GM18867 (cell line): Measurements from ENCODE around the gene RSU1.

Experiments used
- ATAC-seq: cut with Tn5 transposase; IDR thresholded peaks from one replicate; pipeline ENCODE4 v1.9.1; 2021; ENCODE audit warnings: mild to moderate bottlenecking, moderate library complexity; ENCODE audit not compliant: unreplicated experiment

RSU1 gene

GRCh38 chr10:16745061-16745460 lies 72.2 kb downstream of the RSU1 start:
- no peak for ATAC-seq

GRCh38 chr10:16742165-16742960 lies 74.9 kb downstream of the RSU1 start:
- no peak for ATAC-seq

- ATAC-seq, result no peak
Observed at GRCh38 chr10:16741540-16741939, 75.7 kb downstream of the RSU1 start.

DNA sequence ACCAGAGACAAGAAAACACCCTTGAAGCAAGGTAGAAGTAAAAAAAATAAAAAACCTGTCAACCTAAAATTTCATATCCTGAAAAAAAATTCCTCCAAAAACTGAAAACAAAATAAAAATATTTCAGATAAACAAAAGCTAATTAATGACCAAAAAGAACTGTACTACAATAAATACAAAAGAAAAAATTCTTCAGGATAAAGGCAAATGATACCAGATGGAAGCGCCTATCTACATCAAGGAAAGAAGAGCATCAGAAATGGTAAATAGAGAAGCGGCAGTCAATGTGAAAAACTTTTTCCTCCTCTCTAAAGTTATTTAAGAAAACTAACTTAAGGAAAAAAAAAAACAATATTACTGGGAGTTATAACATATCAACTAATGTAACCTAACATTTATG lies 79.8 kb downstream of the RSU1 start:
- ATAC-seq, result no peak

DNA sequence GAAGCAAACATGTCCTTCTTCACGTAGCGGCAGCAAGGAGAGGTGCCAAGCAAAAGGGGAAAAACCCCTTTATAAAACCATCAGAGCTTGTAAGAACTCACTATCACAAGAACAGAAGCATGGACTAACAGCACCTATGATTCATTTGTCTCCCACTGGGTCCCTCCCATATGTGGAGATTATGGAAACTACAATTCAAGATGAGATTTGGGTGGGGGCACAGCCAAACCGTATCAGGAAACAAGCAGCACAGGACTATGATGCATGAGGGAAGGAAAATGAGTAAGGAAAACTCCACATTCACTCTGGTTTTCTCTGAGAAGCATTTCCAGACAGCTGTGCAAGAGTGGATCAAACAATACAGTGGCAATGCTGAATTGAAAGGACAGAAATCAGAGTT lies 81.6 kb downstream of the RSU1 start:
- no peak for ATAC-seq

DNA sequence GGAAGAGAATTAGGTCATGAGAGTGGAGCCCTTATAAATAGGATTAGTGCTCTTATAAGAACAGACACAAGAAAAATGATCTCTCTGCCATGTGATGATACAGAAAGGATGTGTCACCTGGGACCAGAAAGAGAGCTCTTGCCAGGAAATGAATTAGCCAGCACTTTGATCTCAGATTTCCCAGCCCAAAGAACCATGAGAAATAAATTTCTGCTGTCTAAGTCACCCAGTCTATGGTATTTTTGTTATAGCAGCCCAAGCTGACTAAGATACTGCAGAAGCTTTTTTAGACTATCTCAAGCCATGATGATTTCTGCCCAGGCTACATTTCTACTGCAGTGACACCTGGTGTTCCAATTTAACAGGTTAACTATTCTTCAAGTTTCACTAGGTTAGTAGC lies 84.8 kb downstream of the RSU1 start:
- ATAC-seq, result no peak

DNA sequence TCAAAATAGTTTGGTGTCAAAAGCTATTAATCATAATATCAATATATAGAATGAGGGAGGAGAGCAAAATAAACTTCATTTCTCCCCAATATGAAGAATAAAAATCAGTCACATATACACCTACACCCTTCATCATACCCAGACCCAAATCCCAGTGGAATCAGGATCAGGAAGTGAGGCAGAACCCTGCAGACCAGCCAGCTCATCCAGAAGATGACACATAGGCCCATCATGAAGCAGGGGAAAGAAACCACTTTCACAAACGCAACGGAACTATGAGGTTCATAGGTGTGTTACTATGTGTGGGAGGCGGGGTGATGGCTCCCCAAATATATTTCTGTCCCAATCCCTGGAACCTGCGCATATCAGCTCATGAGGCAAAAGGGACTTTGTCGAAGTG lies 89.0 kb downstream of the RSU1 start:
- ATAC-seq, result no peak

- ATAC-seq, result no peak
Observed at GRCh38 chr10:16727666-16728065, 89.6 kb downstream of the RSU1 start.

DNA sequence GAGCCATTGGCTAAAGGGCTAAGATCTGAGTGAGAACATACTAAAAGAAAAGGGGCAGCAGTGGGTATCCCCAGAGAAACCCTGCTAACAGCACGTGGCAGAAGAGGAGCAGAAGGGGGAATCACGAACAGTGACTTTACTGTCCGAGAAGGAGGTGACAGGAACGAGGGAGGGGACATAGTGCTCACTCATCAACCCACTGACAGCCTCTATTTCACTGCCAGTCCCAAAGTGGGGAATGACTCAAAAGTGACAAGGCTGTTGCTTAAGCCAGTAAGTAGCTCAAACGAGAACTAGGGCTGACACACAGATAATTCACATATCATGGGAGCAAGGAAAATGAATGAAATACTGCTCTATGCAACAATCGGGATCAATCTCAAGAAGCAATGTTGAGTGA lies 92.7 kb downstream of the RSU1 start:
- no peak for ATAC-seq

DNA sequence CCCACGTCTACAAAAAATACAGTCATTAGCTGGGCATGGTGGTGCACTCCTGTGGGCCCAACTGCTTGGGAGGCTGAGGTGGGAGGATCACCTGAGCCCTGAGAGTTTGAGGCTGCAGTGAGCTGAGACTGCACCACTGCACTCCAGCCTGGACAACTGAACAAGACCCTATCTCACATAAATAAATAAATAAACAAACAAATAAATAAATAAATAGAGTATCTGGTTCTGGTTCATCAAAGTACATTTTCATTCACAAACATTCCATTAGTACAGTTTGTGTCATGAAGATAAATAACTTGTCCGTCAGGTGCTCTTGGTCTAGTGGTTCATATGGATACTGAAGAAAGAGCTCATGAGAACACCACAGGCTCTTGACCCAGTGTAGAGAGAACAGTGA lies 96.4 kb downstream of the RSU1 start:
- no peak for ATAC-seq

DNA sequence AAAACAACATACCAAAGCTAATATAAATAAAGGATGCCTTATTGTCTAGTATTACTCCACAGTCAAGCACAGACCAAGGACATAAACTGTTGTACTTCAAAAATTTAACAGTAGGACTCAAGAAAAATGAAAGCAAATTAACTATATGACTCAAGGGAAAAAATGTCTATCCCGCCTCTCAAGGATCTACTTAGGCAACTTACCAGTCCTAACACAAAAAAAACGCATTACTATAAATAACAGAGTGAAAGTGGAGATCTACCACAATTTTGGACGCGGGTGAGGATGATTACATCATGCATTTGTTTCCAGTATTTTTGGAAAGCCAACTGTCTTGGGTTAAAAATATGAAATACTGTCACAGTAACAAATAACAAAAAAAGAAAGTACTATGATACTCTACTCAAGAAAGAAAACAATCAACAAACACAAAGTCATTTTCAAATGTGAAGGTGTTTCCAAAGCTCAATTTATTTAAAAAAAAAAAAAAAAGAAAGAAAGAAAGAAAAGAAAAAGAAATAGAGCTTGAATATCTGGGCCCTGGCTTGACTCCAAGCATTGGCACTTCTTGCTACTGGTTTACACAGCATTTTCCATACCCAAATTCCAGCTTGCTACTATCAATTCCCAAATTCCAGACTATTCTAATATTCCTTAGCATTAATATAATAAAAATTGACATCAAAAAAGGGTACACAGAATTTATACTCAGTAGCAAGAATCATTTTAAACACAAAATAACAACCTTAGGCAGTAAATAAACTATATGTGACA lies 99.4 kb downstream of the RSU1 start:
- ATAC-seq, result no peak

DNA sequence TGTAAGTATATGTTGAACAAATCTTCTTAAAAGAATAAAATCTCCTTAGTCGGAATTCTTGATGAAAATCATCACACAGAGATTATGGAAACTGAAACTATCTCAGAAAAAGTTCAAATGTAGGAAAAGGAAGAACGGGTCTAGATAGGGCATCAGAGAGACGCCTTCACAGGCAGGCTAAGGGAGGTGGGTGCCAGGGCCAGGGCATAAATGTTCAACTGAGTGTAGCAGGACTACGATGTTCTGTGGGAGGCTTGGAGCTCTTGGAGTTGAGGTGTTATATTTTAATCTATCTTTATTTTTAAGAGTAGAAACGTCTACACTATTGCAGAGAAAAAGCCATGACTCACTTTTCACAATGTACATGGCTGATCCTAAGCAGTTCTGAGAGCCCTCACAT lies 101.2 kb downstream of the RSU1 start:
- no peak for ATAC-seq

GRCh38 chr10:16713290-16713689 lies 103.9 kb downstream of the RSU1 start:
- no peak for ATAC-seq

DNA sequence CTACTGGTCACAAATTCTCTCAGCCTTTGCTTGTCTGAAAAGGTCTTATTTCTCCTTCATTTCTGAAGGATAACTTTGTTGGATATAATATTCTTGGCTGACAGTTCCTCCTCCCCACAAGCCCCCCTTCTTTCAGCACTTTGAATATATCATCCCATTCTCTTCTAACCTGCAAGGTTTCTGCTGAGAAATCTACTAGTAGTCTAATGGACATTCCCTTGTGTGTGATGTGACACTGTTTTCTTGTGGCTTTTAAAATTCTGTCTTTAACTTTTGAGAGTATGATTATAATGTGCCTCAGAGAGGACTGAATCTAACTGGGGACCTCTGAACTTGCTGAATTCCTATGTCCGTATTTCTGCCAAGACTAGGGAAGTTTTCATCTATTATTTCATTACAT lies 104.3 kb downstream of the RSU1 start:
- no peak for ATAC-seq

GRCh38 chr10:16700331-16700730 lies 116.9 kb downstream of the RSU1 start:
- ATAC-seq, result no peak

DNA sequence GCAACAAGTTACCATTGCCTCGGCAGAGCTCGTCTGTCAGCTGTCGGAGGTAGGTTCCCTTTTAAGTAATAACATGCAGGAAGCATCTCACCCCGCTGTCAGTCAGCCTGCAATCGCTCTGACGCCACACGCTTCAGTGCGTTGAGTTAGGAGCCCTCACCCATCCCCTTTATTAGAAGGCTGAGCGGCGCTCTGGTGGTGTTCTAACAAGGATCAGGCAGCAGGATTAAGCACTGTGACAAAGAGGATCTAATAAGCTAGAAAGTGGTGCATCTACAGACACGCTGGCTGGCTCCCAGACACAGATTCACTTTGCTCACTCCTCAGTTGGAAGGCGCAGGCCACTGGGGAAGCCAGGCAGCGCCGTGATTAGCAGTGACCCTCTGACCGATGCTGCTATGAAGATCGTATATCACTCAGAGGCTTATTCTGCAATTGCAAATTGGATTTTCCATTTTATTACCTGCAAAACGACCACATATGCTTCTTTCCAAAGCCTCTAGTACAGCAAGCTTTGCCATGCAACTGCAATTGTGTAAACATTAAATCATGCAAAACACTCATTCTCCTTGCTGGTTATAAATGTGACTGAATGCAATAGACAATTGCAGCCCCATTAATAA lies 117.7 kb downstream of the RSU1 start:
- ATAC-seq, result no peak

DNA sequence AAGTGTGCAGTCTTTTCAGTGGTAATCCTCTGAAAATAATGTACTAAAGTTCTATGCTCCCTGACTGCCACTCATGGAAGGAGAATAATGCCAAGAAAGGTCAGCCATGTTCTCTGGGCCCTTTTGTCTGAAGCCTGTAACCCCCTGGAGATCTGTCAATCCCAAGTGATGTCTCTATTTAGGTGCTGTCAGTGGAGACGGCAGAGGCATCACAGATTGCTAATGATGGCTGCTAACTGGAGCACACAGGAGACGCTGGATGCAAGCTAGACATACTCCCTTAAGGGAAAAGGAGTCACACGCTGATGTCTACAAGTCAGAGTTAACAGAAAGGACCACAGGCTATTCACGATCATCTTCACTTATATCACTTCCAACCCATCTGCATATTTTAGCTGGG lies 118.8 kb downstream of the RSU1 start:
- no peak for ATAC-seq

DNA sequence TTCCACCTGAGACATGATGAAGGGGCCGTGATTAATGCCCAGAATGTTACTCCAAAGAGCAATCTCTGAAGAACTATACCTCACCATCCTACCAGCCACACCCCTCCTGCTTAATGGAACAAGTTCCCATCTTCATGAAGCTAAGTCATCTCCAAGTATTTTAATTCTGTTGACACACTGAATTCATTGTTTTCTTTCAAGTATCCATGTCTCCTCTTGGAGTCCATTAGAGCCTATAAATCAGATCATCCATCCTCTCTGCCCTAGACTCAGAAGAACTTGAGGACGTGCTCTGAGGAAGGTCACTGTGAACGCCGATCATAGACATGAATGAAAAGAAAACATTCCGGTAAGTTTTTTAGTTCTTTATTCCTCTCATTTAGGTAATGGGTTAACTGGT lies 126.8 kb downstream of the RSU1 start:
- no peak for ATAC-seq

DNA sequence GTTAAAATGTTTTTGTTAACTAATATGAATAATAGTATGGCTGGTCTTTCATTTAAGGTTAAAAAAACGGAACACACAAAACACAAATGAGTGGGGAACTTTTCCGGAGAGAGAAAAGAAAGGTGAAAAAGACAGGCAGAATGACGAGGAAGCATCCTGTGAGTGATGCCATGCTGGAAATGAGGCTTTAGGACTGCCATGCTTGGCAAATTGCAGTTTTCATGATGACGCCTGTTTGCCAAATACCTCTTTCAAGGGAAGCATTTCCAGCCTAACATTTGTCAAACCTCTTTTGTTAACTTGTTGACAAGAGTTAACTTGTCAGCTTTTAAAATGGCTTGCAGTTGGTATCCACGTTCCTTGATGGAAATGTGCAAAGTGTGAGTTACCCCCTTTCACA lies 127.5 kb downstream of the RSU1 start:
- ATAC-seq, result no peak

DNA sequence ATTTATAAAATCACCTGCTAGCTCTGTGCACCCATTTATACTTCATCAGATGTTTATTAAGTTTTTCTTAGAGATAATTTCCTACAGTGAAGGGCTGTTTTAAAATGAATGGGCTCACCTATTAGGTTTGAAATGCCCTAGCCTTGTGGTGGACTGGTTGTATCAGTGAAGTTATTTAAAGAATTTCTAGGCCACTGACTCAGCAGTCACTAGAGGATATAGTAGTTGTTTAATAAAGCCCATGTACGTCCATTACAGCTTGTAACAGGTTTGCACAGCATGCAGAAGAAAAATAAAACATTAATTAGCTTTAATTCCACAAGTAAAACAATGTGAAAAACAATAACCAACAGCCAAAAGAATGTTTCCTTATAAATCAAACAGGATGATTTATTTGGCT lies 128.0 kb downstream of the RSU1 start:
- no peak for ATAC-seq

- ATAC-seq, result no peak
Observed at GRCh38 chr10:16686054-16686902, 130.9 kb downstream of the RSU1 start.
